ENCODE results near the gene SH2D1A.
"Not testable (repeated sequence)": the region's sequence is repeated elsewhere in the genome, so short reads cannot be mapped to it uniquely, and the experiment has no call there.

SH2D1A gene

GRCh38 chrX:124358800-124359383 lies 12.5 kb downstream of the SH2D1A start:
- DNase-seq: no peak

- DNase-seq: no peak
Measured at GRCh38 chrX:124362072-124362471, 15.7 kb downstream of the SH2D1A start.

GRCh38 chrX:124362761-124363160 lies 16.4 kb downstream of the SH2D1A start:
- no peak for DNase-seq

GRCh38 chrX:124369722-124370121 lies 23.4 kb downstream of the SH2D1A start:
- DNase-seq: no peak

GRCh38 chrX:124373348-124373747 lies 27.0 kb downstream of the SH2D1A start:
- DNase-seq: no peak

DNA sequence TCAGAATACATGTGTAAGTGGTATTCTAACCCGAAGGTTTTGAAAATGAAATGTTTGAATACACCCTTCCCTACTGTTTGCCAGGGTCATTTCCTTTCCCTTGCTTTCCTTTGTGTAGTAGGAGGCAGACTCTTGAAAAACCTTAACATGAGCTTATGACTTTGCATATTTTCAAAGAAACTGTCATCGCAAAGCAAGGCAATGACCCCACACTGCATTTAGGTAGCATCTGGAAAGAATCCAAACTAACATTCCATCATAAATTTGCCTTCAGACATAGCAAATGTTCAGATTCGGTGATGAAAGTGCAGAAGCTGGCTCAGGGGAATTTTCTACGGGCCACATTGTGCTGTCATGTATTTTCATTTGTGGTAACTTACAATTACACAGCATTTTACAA lies 32.3 kb downstream of the SH2D1A start:
- peak; percentile 15 for DNase-seq

- DNase-seq: no peak
Measured at GRCh38 chrX:124383354-124383753, 37.0 kb downstream of the SH2D1A start.

DNA sequence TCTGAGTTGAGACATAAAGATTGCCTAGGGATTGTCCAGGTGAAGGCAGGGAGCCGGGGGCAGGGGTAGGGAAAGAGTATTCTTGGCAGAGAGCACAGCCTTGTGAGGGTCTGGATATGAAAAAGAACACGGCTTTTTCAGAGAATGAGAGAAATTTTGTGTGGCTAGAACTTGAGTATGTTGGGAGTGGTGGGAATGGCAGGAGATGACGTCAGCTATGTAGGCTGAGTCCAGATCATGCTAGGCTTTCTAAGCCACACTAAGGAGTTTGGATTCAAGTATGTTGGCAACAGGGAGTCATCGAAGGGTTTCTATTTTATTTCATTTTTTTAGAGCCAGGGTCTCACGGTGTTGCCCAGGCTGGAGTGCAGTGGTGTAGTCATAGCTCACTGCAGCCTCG lies 40.0 kb downstream of the SH2D1A start:
- DNase-seq: no peak

GRCh38 chrX:124388562-124388961 lies 42.2 kb downstream of the SH2D1A start:
- peak; percentile 38 for DNase-seq

- no peak for DNase-seq
Measured at GRCh38 chrX:124392794-124393193, 46.4 kb downstream of the SH2D1A start.

DNA sequence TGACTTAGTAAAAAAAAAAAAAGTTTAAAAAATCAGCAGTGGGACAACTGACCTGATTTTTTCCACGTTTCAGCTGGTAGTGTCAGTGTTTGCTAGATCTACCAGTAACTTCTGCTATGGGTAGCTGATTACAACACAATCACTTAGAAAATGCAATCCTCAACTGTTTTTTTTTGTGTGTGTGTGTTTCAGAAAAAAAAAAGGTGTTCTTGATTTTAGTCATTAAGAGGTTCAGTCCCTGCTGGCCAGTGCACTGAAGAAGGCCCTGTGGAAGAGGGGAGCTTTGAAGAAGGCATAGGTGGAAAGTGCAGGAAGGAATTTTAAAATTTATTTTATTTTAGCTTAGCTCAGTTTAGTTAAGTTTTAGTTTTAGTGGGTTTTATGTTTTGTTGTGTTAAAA lies 46.9 kb downstream of the SH2D1A start:
- DNase-seq: no peak

DNA sequence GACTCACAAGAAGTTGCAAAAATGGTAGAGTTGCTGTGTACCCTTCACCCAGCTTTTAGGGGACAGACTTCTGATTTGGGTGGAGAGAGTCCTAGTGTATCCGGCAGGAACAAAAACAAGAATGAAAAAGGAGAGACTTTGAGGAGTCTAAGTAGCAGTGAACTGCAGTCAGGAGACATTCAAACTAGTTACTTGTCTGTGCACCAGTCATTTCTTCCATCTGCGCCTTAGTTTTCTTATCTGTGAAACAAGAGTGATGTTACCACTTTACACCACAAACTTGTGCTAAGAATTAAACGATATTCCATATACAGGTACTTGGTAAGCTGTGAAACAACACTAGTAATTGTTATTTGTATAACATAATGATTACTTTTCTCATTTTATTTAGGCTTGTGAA lies 47.3 kb downstream of the SH2D1A start:
- no peak for DNase-seq

DNA sequence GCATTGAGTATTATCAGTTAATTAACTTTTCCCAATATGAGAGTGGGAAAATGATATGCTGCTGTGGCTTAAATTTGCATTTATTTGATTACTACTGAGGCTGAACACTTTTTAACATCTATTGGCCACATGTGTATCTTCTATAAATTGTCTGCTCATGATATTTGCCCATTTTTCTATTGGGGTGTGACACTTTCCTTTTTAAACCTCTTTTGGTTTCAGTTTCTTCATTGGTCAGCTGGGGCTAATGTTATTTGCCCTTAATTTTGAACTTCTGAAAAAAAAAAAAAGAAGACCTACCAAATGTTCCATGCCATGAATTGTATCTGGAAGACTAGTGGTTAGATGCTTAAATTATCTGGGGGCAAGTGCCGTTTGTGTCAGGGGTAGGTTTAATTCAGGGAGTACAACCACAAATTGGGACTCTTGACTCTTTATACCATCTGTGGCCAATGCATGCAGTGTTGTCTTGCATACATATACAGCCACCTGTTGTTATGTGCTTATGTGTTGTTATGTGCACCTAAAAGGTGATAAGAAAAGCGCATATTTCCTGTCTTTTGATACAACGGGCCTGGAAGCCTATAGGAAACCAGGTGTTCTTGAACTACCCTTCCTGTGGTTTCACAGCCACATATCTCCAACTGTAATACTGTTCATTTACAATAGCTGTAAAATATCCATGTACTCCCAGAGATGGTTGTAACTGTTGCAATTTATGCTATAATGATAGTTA lies 49.0 kb downstream of the SH2D1A start:
- no peak for DNase-seq

GRCh38 chrX:124401696-124402095 lies 55.3 kb downstream of the SH2D1A start:
- DNase-seq: no peak

- DNase-seq: no peak
Measured at GRCh38 chrX:124405868-124406267, 59.5 kb downstream of the SH2D1A start.

- DNase-seq: peak; percentile 33
Measured at GRCh38 chrX:124406294-124407014, 60.1 kb downstream of the SH2D1A start.

DNA sequence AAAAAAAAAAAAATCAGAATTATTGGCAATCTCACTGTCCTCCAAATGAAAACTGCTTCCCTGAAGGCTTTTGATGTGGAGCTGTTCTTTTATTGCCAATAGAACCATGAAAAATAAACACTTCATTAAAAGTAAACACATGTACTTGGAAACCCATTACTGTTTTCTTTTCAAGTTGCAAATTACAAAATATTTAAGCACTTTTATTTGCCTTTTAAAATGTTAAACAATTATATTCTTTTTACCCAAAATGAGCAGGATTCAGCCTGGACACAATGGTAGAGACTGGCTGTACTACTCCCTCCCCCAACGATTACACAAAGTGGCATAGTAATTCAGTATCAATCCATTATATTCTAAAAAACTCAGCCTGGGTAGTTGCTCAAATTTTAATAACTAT lies 60.9 kb downstream of the SH2D1A start:
- no peak for DNase-seq

DNA sequence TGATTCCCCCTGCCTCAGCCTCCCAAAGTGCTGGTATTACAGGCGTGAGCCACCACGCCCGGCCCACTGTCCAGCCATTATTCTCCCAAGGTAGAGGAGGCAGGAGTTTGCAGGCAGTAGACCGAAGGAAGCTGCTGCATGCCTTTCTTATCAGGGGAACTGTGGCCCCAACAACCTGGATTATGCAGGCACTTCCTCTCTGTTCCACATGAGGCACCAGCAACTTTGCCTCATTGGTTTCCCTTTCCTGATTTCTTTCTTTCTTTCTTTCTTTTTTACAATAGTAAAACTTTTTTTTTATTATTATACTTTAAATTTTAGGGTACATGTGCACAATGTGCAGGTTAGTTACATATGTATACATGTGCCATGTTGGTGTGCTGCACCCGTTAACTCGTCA lies 62.0 kb downstream of the SH2D1A start:
- DNase-seq: not testable (repeated sequence)

GRCh38 chrX:124413244-124413643 lies 66.9 kb downstream of the SH2D1A start:
- no peak for DNase-seq

DNA sequence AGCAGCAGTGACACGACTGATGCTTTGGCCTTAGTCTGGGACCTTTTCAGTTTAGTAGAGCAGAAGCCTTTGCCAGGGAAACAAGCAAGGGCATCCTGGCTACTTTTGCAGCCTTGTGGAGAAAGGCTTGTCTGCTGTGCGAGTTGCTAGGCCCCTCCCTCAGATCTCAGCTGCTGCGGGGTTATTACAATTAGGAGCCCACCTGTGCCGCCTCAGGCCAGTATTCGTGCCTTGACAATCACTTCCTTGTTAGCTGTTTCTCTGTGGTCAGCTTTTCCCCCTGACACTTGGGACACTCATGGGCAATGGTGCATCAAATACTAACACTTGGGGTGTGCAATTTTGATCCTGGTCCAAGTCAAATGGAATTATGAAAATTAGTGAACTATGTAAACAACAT lies 67.9 kb downstream of the SH2D1A start:
- no peak for DNase-seq

- no peak for DNase-seq
Measured at GRCh38 chrX:124415115-124415800, 68.9 kb downstream of the SH2D1A start.

GRCh38 chrX:124421898-124422655 lies 75.7 kb downstream of the SH2D1A start:
- DNase-seq: no peak
